ENCODE data around the gene KCNN1.

- TF ChIP-seq POLR2A (IDR thresholded peaks at IDR 0.05) (no peak), CTCF (IDR thresholded peaks at IDR 0.05) (no peak), EP300 (IDR thresholded peaks at IDR 0.05) (no peak)
These were observed at the start of gene KCNN1 for GRCh38 chr19:17966550-17967256.
